Panc1 (cell line): ENCODE measurements around the gene ZMYM5. TPM values are rescaled to one million over a fixed set of nuclear protein-coding genes. Genes with fewer than 3 reads are reported as not detected.

Experiments
- ATAC-seq: fragments of 200-7000 bp; cut with Tn5 transposase; 2 replicates; pipeline ENCODE4 v1.9.1; 2020; ENCODE audit warnings: mild to moderate bottlenecking, moderate library complexity
- BruUV-seq: library from RNA; stranded (reverse); fragments of 400-500 nt; replicated peaks from 2 replicates; lab custom pipeline; 2021; lab: Mats Ljungman, UMichigan
- CTCF ChIA-PET: fragments of 300-600 bp; sonication (Branson Sonifier 250); formaldehyde crosslinking; loops from one replicate; lab custom pipeline; 2022; ENCODE audit warnings: antibody characterized with exemption; lab: Charles Lee
- POLR2A ChIA-PET: fragments of 300-600 bp; sonication (Branson Sonifier 250); formaldehyde crosslinking; loops from one replicate; lab custom pipeline; 2022; ENCODE audit warnings: antibody characterized with exemption; lab: Charles Lee
- DNase-seq: peaks from one replicate; pipeline ENCODE4 v3.0.0-alpha.2; 2010; ENCODE audit warnings: low read depth, low spot score
- H3K27ac ChIP-seq: 2 replicates; pipeline ENCODE4 v1.5.1; 2011; ENCODE audit warnings: mild to moderate bottlenecking, low read length, inconsistent platforms
- H3K27me3 ChIP-seq: fragments of 200-500 bp; sonication (Bioruptor generic); 2 replicates; pipeline ENCODE4 v1.6.0; 2014; ENCODE audit warnings: low read length, inconsistent platforms; ENCODE audit not compliant: control insufficient read depth, insufficient read depth
- H3K36me3 ChIP-seq: fragments of 200-500 bp; sonication (Bioruptor generic); 2 replicates; pipeline ENCODE4 v1.5.1; 2014; ENCODE audit warnings: inconsistent platforms, mild to moderate bottlenecking, low read length, moderate library complexity; ENCODE audit not compliant: control insufficient read depth, insufficient read depth
- H3K4me1 ChIP-seq: 2 replicates; pipeline ENCODE4 v1.5.1; 2011; ENCODE audit warnings: inconsistent platforms, mild to moderate bottlenecking, low read length, moderate library complexity; ENCODE audit not compliant: control insufficient read depth, insufficient read depth
- H3K4me3 ChIP-seq, 2 experiments: 2 replicates each; pipeline ENCODE4 v1.5.1; 2011 to 2012; ENCODE audit warnings: low read depth in 2 of 2, low read length in 2 of 2, mild to moderate bottlenecking in 2 of 2, inconsistent platforms in 1 of 2, moderate library complexity in 1 of 2
- H3K9me3 ChIP-seq: fragments of 200-500 bp; sonication (Bioruptor generic); 2 replicates; pipeline ENCODE4 v1.5.1; 2014; ENCODE audit warnings: low read depth, mild to moderate bottlenecking, inconsistent platforms, low read length, moderate library complexity; ENCODE audit not compliant: control insufficient read depth, insufficient read depth
- POLR2AphosphoS5 ChIP-seq: IDR thresholded peaks from 2 replicates; pipeline ENCODE4 v1.6.1; 2012; ENCODE audit warnings: mild to moderate bottlenecking, low read depth, low read length, moderate library complexity
- SIN3A ChIP-seq: IDR thresholded peaks from 2 replicates; pipeline ENCODE4 v1.6.1; 2012; ENCODE audit warnings: low read depth, mild to moderate bottlenecking, low read length, moderate library complexity, borderline replicate concordance; ENCODE audit not compliant: insufficient read depth
- TCF7L2 ChIP-seq: IDR thresholded peaks from 2 replicates; pipeline ENCODE4 v1.6.1; 2011; ENCODE audit warnings: mild to moderate bottlenecking, low read depth, low read length, inconsistent platforms
- in situ Hi-C: cut with HindIII; loops from 2 replicates; pipeline ENCODE4 v1.10.0; 2016; ENCODE audit warnings: low sequenced_read_pairs, low pct_unique_long_range_greater_than_20kb
- intact Hi-C: fragments of 100-400 bp; cut with micrococcal nuclease; formaldehyde crosslinking; loops from one replicate; pipeline ENCODE4 v1.10.0; 2022; ENCODE audit not compliant: unreplicated experiment
- total RNA-seq: library from RNA; stranded (reverse); gene quantifications from one replicate; pipeline ENCODE4 v1.2.1, GENCODE V29; 2021; ENCODE audit not compliant: unreplicated experiment
- TF ChIP-seq, protein P1 (sequence below), 2 experiments: IDR thresholded peaks; 2 replicates each; pipeline ENCODE4 v1.6.1; 2011 to 2012; ENCODE audit warnings: low read depth in 2 of 2, control low read depth in 1 of 2, low read length in 1 of 2, mild to moderate bottlenecking in 1 of 2, moderate library complexity in 1 of 2; ENCODE audit not compliant: insufficient read depth in 1 of 2
- TF ChIP-seq, protein P2 (sequence below): fragments of 450-650 bp; IDR thresholded peaks from 2 replicates; pipeline ENCODE4 v1.5.1; 2017; ENCODE audit warnings: mild to moderate bottlenecking

Gene ZMYM5
- total RNA-seq, 1 experiment from 2014 or later, result 11.8 TPM

DNA sequence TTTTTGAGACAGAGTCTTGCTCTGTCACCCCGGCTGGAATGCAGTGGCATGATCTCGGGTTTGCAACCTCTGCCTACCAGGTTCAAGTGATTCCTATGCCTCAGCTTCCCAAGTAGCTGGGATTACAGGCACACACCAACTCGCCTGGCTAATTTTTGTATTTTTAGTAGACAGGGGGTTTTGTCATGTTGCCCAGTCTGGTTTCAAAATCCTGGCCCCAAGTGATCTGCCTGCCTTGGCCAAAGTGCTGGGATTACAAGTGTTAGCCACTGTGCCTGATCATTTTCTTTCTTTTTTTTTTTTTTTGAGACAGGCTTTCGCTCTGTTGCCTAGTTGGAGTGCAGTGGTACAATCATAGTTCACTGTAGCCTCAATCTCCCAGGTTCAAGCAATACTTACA, 28.7 kb downstream of the ZMYM5 start:
- ATAC-seq (no peak), DNase-seq (no peak)
- ChIA-PET POLR2A (no interaction called here), CTCF (no interaction called here)
- TF ChIP-seq, protein P1, sequence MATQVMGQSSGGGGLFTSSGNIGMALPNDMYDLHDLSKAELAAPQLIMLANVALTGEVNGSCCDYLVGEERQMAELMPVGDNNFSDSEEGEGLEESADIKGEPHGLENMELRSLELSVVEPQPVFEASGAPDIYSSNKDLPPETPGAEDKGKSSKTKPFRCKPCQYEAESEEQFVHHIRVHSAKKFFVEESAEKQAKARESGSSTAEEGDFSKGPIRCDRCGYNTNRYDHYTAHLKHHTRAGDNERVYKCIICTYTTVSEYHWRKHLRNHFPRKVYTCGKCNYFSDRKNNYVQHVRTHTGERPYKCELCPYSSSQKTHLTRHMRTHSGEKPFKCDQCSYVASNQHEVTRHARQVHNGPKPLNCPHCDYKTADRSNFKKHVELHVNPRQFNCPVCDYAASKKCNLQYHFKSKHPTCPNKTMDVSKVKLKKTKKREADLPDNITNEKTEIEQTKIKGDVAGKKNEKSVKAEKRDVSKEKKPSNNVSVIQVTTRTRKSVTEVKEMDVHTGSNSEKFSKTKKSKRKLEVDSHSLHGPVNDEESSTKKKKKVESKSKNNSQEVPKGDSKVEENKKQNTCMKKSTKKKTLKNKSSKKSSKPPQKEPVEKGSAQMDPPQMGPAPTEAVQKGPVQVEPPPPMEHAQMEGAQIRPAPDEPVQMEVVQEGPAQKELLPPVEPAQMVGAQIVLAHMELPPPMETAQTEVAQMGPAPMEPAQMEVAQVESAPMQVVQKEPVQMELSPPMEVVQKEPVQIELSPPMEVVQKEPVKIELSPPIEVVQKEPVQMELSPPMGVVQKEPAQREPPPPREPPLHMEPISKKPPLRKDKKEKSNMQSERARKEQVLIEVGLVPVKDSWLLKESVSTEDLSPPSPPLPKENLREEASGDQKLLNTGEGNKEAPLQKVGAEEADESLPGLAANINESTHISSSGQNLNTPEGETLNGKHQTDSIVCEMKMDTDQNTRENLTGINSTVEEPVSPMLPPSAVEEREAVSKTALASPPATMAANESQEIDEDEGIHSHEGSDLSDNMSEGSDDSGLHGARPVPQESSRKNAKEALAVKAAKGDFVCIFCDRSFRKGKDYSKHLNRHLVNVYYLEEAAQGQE (IDR thresholded peaks at IDR 0.05; ENCODE audit: insufficient read depth in 1 of 2, low read depth in 2 of 2, low read length in 1 of 2), result no peak
- TF ChIP-seq TCF7L2 (no peak), POLR2AphosphoS5 (no peak), SIN3A (no peak)
- TF ChIP-seq, protein P2, sequence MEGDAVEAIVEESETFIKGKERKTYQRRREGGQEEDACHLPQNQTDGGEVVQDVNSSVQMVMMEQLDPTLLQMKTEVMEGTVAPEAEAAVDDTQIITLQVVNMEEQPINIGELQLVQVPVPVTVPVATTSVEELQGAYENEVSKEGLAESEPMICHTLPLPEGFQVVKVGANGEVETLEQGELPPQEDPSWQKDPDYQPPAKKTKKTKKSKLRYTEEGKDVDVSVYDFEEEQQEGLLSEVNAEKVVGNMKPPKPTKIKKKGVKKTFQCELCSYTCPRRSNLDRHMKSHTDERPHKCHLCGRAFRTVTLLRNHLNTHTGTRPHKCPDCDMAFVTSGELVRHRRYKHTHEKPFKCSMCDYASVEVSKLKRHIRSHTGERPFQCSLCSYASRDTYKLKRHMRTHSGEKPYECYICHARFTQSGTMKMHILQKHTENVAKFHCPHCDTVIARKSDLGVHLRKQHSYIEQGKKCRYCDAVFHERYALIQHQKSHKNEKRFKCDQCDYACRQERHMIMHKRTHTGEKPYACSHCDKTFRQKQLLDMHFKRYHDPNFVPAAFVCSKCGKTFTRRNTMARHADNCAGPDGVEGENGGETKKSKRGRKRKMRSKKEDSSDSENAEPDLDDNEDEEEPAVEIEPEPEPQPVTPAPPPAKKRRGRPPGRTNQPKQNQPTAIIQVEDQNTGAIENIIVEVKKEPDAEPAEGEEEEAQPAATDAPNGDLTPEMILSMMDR, result no peak
- Histone ChIP-seq H3K27me3 (no peaks in the 10 kb centered on the region), H3K36me3 (peaks cover 8% of the 10 kb centered on the region; the same call in 1 of the 2 replicates), H3K4me3 (no peak overlapping the region), H3K27ac (no peak overlapping the region), H3K4me1 (no peaks in the 10 kb centered on the region), H3K9me3 (no peaks in the 10 kb centered on the region)
- no TSS peak for BruUV-seq
- in situ Hi-C loops, result no loop called here
- intact Hi-C loops, result no loop called here

DNA sequence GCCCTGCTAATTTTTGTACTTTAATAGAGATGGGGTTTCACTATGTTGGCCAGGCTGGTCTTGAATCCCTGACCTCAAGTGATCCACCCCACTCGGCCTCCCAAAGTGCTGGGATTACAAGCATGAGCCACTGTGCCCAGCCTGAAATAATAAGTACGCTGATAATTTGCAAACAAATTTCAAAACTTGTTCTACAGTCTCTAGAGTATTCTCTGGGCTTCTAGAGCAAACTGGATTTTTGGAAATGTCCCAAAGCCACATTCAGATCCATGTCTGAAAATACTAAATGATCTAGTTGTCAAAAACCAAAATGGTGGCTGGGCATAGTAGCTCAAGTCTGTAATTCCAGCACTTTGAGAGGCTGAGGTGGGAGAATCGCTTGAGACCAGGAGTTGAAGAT, 40.8 kb downstream of the ZMYM5 start:
- CTCF ChIA-PET, result no interaction called here
- H3K36me3 ChIP-seq, result peaks cover 4% of the 10 kb centered on the region; the same call in 1 of the 2 replicates

More for the DNA sequence above, 40.8 kb downstream of the ZMYM5 start:
- no peaks in the 10 kb centered on the region for H3K27me3 ChIP-seq
- no peak overlapping the region for H3K4me3 ChIP-seq
- ATAC-seq (no peak), DNase-seq (no peak)
- no peaks in the 10 kb centered on the region for H3K4me1 ChIP-seq
- no peak overlapping the region for H3K27ac ChIP-seq
- no peak for TF ChIP-seq POLR2AphosphoS5
- TF ChIP-seq, protein P1 (IDR thresholded peaks at IDR 0.05; ENCODE audit: insufficient read depth in 1 of 2, low read depth in 2 of 2, low read length in 1 of 2), result no peak
- no peak for TF ChIP-seq SIN3A
- no peak for TF ChIP-seq TCF7L2
- TF ChIP-seq, protein P2, result no peak
- POLR2A ChIA-PET, result no interaction called here
- no TSS peak for BruUV-seq
- in situ Hi-C loops, result no loop called here
- H3K9me3 ChIP-seq, result no peaks in the 10 kb centered on the region
- intact Hi-C loops, result no loop called here
